HEK293 (cell line): ENCODE results near the gene GADD45GIP1.

Experiments used
- BCL11B ChIP-seq: fragments of 450-650 bp; formaldehyde crosslinking; IDR thresholded peaks from 2 replicates; pipeline ENCODE4 v1.5.1; 2016; ENCODE audit warnings: low read depth, missing biosample characterization, missing genetic modification characterization
- HIC1 ChIP-seq: fragments of 450-650 bp; formaldehyde crosslinking; IDR thresholded peaks from 2 replicates; pipeline ENCODE4 v1.5.1; 2016; ENCODE audit warnings: missing biosample characterization, missing genetic modification characterization
- KLF10 ChIP-seq: fragments of 450-650 bp; IDR thresholded peaks from 2 replicates; pipeline ENCODE4 v1.5.1; 2018; ENCODE audit warnings: missing biosample characterization, mild to moderate bottlenecking, missing genetic modification characterization
- KLF9 ChIP-seq: fragments of 450-650 bp; formaldehyde crosslinking; IDR thresholded peaks from 2 replicates; pipeline ENCODE4 v1.5.1; 2016; ENCODE audit warnings: missing biosample characterization, missing genetic modification characterization, low read depth
- SALL2 ChIP-seq: fragments of 450-650 bp; formaldehyde crosslinking; IDR thresholded peaks from 2 replicates; pipeline ENCODE4 v1.5.0; 2017; ENCODE audit warnings: missing biosample characterization, mild to moderate bottlenecking, missing genetic modification characterization, borderline replicate concordance
- ZBTB1 ChIP-seq: fragments of 450-650 bp; formaldehyde crosslinking; IDR thresholded peaks from 2 replicates; pipeline ENCODE4 v1.5.1; 2016; ENCODE audit warnings: missing biosample characterization, missing genetic modification characterization
- ZBTB20 ChIP-seq: fragments of 450-650 bp; formaldehyde crosslinking; IDR thresholded peaks from 2 replicates; pipeline ENCODE4 v1.5.1; 2016; ENCODE audit warnings: missing biosample characterization, missing genetic modification characterization
- ZFHX2 ChIP-seq: fragments of 450-650 bp; formaldehyde crosslinking; conservative IDR thresholded peaks from 2 replicates; pipeline ENCODE4 v1.5.1; 2016; ENCODE audit warnings: missing biosample characterization, missing genetic modification characterization
- ZFP37 ChIP-seq: fragments of 450-650 bp; formaldehyde crosslinking; IDR thresholded peaks from 2 replicates; pipeline ENCODE4 v1.5.1; 2016; ENCODE audit warnings: missing biosample characterization, missing genetic modification characterization
- ZFP69B ChIP-seq: fragments of 450-650 bp; formaldehyde crosslinking; IDR thresholded peaks from 2 replicates; pipeline ENCODE4 v1.5.1; 2016; ENCODE audit warnings: missing biosample characterization, missing genetic modification characterization
- ZNF138 ChIP-seq: fragments of 450-650 bp; formaldehyde crosslinking; IDR thresholded peaks from 2 replicates; pipeline ENCODE4 v1.5.1; 2016; ENCODE audit warnings: missing biosample characterization, missing genetic modification characterization, borderline replicate concordance
- ZNF174 ChIP-seq: fragments of 450-650 bp; formaldehyde crosslinking; IDR thresholded peaks from 2 replicates; pipeline ENCODE4 v1.5.0; 2017; ENCODE audit warnings: missing biosample characterization, mild to moderate bottlenecking, missing genetic modification characterization
- ZNF19 ChIP-seq: fragments of 450-650 bp; formaldehyde crosslinking; IDR thresholded peaks from 2 replicates; pipeline ENCODE4; 2016; ENCODE audit warnings: missing biosample characterization, missing genetic modification characterization, low read depth
- ZNF211 ChIP-seq: fragments of 450-650 bp; formaldehyde crosslinking; IDR thresholded peaks from 2 replicates; pipeline ENCODE4 v1.5.1; 2016; ENCODE audit warnings: low read depth, missing biosample characterization, missing genetic modification characterization
- ZNF26 ChIP-seq: fragments of 450-650 bp; formaldehyde crosslinking; IDR thresholded peaks from 2 replicates; pipeline ENCODE4 v1.5.1; 2016; ENCODE audit warnings: missing biosample characterization, missing genetic modification characterization
- ZNF302 ChIP-seq: fragments of 450-650 bp; formaldehyde crosslinking; IDR thresholded peaks from 2 replicates; pipeline ENCODE4 v1.5.1; 2016; ENCODE audit warnings: missing biosample characterization, missing genetic modification characterization, low read depth
- ZNF404 ChIP-seq: fragments of 450-650 bp; formaldehyde crosslinking; IDR thresholded peaks from 2 replicates; pipeline ENCODE4 v1.5.1; 2017; ENCODE audit warnings: missing biosample characterization, missing genetic modification characterization
- ZNF600 ChIP-seq: fragments of 450-650 bp; formaldehyde crosslinking; IDR thresholded peaks from 2 replicates; pipeline ENCODE4 v1.5.1; 2016; ENCODE audit warnings: missing biosample characterization, missing genetic modification characterization
- ZNF639 ChIP-seq: fragments of 450-650 bp; formaldehyde crosslinking; IDR thresholded peaks from 2 replicates; pipeline ENCODE4 v1.5.1; 2016; ENCODE audit warnings: missing biosample characterization, missing genetic modification characterization
- ZNF677 ChIP-seq: fragments of 450-650 bp; IDR thresholded peaks from 2 replicates; pipeline ENCODE4 v1.5.0; 2018; ENCODE audit warnings: missing biosample characterization, mild to moderate bottlenecking, missing genetic modification characterization, moderate library complexity
- ZSCAN4 ChIP-seq: fragments of 450-650 bp; formaldehyde crosslinking; IDR thresholded peaks from 2 replicates; pipeline ENCODE4 v1.5.1; 2017; ENCODE audit warnings: missing biosample characterization, missing genetic modification characterization
- TF ChIP-seq, protein P1 (sequence below): fragments of 450-650 bp; formaldehyde crosslinking; IDR thresholded peaks from 2 replicates; pipeline ENCODE4 v1.5.1; 2016; ENCODE audit warnings: missing biosample characterization, missing genetic modification characterization
- TF ChIP-seq, protein P2 (sequence below): fragments of 450-650 bp; formaldehyde crosslinking; IDR thresholded peaks from 2 replicates; pipeline ENCODE4 v1.5.1; 2016; ENCODE audit warnings: missing biosample characterization, missing genetic modification characterization, borderline replicate concordance
- TF ChIP-seq, protein P3 (sequence below): IDR thresholded peaks from 2 replicates; pipeline ENCODE4 v1.6.1; 2011; ENCODE audit warnings: mild to moderate bottlenecking, low read depth, low read length, borderline replicate concordance
- TF ChIP-seq, protein P4 (sequence below): fragments of 450-650 bp; formaldehyde crosslinking; IDR thresholded peaks from 2 replicates; pipeline ENCODE4 v1.5.1; 2017; ENCODE audit warnings: missing biosample characterization, mild to moderate bottlenecking, missing genetic modification characterization, moderate library complexity

The GADD45GIP1 gene

DNA sequence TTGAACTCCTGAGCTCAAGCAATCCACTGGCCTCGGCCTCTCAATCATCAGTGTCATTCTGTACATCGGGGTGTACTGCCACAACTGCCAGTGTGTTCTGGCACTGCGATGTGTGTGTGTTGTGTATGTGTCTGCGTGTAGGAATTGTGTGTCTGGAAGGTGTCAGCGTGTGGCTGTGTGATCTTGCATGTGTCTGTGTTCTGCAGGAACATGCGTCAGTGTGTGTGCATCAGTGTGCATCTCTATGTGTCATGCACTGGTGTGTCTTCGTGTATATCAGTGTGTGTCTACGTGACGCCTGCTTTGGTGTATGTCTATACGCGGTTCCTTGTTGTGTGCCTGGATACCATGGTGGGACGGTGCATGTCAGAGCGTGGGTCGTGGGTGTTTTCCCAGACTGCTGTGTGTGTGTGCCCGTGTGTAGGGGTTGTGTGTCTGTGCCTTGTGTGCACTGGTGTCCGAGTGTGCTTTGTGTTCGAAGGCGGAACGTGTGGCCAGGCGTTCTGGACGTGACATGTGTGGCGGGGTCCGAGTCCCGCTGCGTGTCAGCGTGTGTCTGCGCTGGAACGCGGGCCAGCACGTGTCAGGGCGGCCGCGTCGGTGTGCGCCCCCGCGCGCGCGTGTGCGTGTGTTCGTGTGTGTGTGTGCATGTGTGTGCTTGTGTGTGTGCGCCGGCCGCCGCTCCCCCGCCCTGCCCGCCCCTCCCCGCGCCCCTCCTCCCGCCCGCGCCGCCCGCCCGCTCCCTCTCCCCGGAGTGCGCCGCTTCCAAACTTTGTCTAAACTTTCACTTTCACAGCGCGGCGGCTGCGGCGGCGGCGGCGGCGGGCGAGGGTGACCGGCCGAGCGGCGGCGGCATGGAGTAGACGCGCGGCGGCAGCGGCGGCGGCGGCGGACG, 37.9 kb upstream of the GADD45GIP1 start, which contains the start of gene NFIX (continued):
- TF ChIP-seq ZNF26 (tag by site-specific recombination) (no peak), ZSCAN4 (tag by site-specific recombination) (peak; percentile 100), KLF10 (tag by site-specific recombination) (no peak), ZBTB20 (tag by site-specific recombination) (no peak), ZNF404 (tag by site-specific recombination) (no peak), HIC1 (tag by site-specific recombination) (no peak), ZFP37 (tag by site-specific recombination) (no peak), ZNF302 (tag by site-specific recombination) (no peak), ZFP69B (peak; percentile 67; the same call in 1 of the 2 replicates), ZNF174 (tag by site-specific recombination) (no peak), ZNF600 (tag by site-specific recombination) (peak; percentile 99), ZNF19 (no peak), ZNF211 (no peak), ZNF138 (tag by site-specific recombination) (no peak), SALL2 (tag by site-specific recombination) (no peak), ZFHX2 (tag by site-specific recombination) (peak; percentile 97), ZNF639 (tag by site-specific recombination) (no peak), ZNF677 (tag by site-specific recombination) (no peak), ZBTB1 (tag by site-specific recombination) (0 out of 2 replicates have a peak, but pooled peaks have one; percentile 42), BCL11B (peak; percentile 69; the same call in 1 of the 2 replicates), KLF9 (tag by site-specific recombination) (peak; percentile 79)
- TF ChIP-seq, protein P1, sequence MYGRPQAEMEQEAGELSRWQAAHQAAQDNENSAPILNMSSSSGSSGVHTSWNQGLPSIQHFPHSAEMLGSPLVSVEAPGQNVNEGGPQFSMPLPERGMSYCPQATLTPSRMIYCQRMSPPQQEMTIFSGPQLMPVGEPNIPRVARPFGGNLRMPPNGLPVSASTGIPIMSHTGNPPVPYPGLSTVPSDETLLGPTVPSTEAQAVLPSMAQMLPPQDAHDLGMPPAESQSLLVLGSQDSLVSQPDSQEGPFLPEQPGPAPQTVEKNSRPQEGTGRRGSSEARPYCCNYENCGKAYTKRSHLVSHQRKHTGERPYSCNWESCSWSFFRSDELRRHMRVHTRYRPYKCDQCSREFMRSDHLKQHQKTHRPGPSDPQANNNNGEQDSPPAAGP (tag by site-specific recombination): peak; percentile 84
- TF ChIP-seq, protein P2, sequence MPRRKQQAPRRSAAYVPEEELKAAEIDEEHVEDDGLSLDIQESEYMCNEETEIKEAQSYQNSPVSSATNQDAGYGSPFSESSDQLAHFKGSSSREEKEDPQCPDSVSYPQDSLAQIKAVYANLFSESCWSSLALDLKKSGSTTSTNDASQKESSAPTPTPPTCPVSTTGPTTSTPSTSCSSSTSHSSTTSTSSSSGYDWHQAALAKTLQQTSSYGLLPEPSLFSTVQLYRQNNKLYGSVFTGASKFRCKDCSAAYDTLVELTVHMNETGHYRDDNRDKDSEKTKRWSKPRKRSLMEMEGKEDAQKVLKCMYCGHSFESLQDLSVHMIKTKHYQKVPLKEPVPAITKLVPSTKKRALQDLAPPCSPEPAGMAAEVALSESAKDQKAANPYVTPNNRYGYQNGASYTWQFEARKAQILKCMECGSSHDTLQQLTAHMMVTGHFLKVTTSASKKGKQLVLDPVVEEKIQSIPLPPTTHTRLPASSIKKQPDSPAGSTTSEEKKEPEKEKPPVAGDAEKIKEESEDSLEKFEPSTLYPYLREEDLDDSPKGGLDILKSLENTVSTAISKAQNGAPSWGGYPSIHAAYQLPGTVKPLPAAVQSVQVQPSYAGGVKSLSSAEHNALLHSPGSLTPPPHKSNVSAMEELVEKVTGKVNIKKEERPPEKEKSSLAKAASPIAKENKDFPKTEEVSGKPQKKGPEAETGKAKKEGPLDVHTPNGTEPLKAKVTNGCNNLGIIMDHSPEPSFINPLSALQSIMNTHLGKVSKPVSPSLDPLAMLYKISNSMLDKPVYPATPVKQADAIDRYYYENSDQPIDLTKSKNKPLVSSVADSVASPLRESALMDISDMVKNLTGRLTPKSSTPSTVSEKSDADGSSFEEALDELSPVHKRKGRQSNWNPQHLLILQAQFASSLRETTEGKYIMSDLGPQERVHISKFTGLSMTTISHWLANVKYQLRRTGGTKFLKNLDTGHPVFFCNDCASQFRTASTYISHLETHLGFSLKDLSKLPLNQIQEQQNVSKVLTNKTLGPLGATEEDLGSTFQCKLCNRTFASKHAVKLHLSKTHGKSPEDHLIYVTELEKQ (tag by site-specific recombination): no peak
- TF ChIP-seq, protein P3, sequence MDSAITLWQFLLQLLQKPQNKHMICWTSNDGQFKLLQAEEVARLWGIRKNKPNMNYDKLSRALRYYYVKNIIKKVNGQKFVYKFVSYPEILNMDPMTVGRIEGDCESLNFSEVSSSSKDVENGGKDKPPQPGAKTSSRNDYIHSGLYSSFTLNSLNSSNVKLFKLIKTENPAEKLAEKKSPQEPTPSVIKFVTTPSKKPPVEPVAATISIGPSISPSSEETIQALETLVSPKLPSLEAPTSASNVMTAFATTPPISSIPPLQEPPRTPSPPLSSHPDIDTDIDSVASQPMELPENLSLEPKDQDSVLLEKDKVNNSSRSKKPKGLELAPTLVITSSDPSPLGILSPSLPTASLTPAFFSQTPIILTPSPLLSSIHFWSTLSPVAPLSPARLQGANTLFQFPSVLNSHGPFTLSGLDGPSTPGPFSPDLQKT: no peak
- TF ChIP-seq, protein P4, sequence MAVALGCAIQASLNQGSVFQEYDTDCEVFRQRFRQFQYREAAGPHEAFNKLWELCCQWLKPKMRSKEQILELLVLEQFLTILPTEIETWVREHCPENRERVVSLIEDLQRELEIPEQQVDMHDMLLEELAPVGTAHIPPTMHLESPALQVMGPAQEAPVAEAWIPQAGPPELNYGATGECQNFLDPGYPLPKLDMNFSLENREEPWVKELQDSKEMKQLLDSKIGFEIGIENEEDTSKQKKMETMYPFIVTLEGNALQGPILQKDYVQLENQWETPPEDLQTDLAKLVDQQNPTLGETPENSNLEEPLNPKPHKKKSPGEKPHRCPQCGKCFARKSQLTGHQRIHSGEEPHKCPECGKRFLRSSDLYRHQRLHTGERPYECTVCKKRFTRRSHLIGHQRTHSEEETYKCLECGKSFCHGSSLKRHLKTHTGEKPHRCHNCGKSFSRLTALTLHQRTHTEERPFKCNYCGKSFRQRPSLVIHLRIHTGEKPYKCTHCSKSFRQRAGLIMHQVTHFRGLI (tag by site-specific recombination): no peak
